GM12892 (cell line): Measurements from ENCODE around the gene FCRLB.
"Not testable (repeated sequence)": the region's sequence is repeated elsewhere in the genome, so short reads cannot be mapped to it uniquely, and the experiment has no call there.

Experiments
- DNase-seq: peaks from one replicate; pipeline ENCODE4 v3.0.0; 2011; ENCODE audit not compliant: insufficient read length
- FAIRE-seq: peaks from 2 replicates; lab custom pipeline; 2011; peaks lifted over from hg19 to GRCh38; lab: Jason Lieb, UNC
- POLR2A ChIP-seq: IDR thresholded peaks from 2 replicates; pipeline ENCODE4 v1.6.1; 2011; ENCODE audit warnings: low read depth, low read length, control low read depth
- POLR2AphosphoS5 ChIP-seq: IDR thresholded peaks from 2 replicates; pipeline ENCODE4 v1.6.1; 2011; ENCODE audit warnings: low read depth, low read length, control low read depth
- TAF1 ChIP-seq: IDR thresholded peaks from 2 replicates; pipeline ENCODE4 v1.6.1; 2011; ENCODE audit warnings: low read depth, mild to moderate bottlenecking, control low read depth, low read length, borderline replicate concordance

The FCRLB gene

DNA sequence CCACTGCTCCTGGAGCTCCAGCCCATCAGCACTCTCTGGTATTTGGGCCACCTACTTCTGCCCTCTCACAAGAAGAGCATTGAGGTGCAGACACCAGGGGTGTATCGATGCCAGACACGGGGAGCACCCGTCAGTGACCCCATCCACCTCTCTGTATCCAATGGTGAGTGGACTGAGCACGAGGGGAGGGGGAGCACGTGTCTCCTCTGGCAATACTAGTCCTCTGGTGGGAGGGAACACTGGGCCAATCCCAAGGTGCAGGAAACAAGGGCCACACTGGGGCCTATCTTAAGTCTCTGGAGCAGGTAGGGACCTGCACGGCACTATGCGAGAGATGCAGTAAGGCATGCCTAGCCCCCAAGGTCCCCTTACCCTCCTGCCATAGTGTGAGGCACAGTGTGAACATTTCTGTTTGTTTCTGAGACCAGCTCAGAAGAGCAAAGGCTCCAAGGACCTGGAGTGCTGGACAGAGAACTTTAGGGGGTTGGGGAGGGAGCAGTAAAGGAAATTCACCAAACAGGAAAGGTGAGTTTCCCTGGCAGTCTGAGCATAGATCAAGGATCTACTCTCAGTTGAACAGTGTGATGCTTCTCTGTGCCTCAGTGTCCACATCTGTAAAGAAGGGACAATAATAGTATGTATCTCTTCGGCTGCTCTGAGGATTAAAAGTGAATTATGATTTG lies 2.3 kb downstream of the FCRLB start:
- TF ChIP-seq POLR2AphosphoS5: no peak
- no peak for TF ChIP-seq POLR2A
- TF ChIP-seq TAF1: no peak
- no peak for DNase-seq
- FAIRE-seq: no peak

DNA sequence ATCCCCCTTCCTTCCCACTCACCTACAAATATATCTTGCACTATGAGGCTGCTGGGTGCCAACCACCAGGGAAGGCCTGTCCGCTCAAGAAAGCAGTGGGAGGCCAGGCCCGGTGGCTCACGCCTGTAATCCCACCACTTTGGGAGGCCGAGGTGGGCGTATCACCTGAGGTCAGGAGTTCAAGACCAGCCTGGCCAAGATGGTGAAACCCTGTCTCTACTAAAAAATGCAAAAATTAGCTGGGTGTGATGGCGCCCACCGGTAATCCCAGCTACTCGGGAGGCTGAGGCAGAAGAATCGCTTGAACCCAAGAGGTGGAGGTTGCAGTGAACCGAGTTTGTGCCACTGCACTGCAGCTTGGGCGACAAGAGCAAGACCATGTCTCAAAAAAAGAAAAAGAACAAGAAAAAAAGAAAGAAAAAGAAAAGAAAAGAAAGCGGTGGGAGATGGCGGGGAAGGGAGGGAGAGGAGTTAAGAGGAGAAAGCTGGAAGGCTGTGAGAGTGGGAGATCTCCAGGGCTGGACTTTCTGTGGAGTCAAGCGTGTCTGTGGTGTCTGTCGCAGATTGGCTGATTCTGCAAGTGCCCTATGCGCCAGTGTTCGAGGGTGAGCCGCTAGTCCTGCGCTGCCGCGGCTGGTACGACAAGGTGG lies 4.0 kb downstream of the FCRLB start:
- FAIRE-seq, DNase-seq: not testable (repeated sequence)

DNA sequence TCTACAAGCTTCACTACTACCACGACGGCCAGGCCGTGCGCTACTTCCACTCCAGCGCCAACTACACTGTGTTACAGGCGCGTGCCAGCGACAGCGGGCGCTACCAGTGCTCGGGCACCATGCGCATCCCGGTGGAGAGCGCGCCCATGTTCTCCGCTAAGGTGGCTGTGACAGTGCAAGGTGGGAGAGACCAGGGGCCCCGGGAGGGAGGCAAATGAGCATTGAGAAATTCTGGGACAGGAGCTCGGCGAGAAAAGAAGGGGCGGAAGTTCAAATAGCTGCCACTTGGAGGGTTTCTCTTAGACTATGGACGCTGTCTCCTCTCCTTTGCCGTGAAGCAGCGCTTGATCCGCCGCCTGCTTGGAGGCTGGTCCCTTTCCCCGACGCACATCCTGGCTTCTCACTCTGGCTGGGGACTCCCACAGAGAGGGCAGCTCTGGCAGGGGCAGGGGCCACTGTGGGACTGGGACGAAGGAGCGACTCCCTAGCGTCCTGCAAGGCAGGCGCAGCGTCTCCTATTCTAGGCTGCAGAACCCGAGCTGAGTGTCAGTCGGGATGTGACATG lies 4.6 kb downstream of the FCRLB start:
- DNase-seq (no peak), FAIRE-seq (no peak)
- peak; percentile 34; the same call in 1 of the 2 replicates for TF ChIP-seq POLR2AphosphoS5
- no peak for TF ChIP-seq TAF1
- TF ChIP-seq POLR2A: no peak

DNA sequence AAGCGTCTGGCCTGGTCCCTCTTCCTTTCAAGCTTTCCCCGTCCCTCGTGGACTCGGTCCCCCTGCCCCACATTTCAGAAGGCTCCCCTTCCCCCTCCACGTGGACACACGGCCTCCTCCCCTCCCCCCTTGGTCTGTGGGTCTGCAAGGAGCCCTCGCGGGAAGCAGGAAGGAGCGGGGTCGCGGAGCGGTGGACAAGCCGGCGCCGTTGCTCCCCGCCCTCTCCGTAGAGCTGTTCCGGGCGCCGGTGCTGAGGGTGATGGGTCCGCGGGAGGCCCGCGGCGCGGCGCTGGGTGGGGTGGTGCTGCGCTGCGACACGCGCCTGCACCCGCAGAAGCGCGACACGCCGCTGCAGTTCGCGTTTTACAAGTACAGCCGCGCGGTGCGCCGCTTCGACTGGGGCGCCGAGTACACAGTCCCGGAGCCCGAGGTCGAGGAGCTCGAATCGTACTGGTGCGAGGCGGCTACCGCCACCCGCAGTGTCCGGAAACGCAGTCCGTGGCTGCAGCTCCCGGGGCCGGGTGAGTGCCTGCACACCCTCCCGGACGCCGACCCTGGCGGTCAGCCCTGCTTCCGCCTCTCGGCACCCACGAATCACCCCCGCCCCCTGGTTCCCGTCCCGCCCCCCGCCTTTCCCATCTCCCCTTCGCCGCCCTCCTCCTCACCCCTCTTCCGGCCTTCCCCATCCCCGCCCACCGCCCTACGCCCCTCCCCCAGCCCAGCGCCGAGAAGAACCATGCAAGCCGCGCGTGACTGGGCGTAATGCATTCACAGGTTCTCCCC lies 5.3 kb downstream of the FCRLB start:
- TF ChIP-seq POLR2A: peak; percentile 95
- TF ChIP-seq POLR2AphosphoS5: peak; percentile 86
- TF ChIP-seq TAF1: peak; percentile 52; the same call in 1 of the 2 replicates
- peak; percentile 82 for FAIRE-seq
- DNase-seq: peak; percentile 70

- no peak for TF ChIP-seq POLR2AphosphoS5
- TF ChIP-seq POLR2A: 0 out of 2 replicates have a peak, but pooled peaks have one; percentile 19
- no peak for FAIRE-seq
- no peak for DNase-seq
These were observed 6.0 kb downstream of the FCRLB start for GRCh38 chr1:161727256-161727924.

- no peak for TF ChIP-seq POLR2A
- TF ChIP-seq TAF1: no peak
- TF ChIP-seq POLR2AphosphoS5: no peak
- FAIRE-seq: no peak
These were observed 7.3 kb downstream of the FCRLB start for GRCh38 chr1:161728376-161729226.

GRCh38 chr1:161730050-161730564 lies 8.8 kb downstream of the FCRLB start:
- no peak for TF ChIP-seq POLR2A
- TF ChIP-seq TAF1: no peak
- no peak for TF ChIP-seq POLR2AphosphoS5
- DNase-seq (no peak), FAIRE-seq (no peak)

More at GRCh38 chr1:161728376-161729226, 7.3 kb downstream of the FCRLB start:
- DNase-seq: no peak

GRCh38 chr1:161731241-161731640 lies 9.9 kb downstream of the FCRLB start:
- FAIRE-seq: no peak
- DNase-seq: no peak
- TF ChIP-seq POLR2A (no peak), TAF1 (no peak), POLR2AphosphoS5 (no peak)

GRCh38 chr1:161731981-161732718 lies 10.8 kb downstream of the FCRLB start:
- no peak for FAIRE-seq
- no peak for TF ChIP-seq TAF1
- no peak for TF ChIP-seq POLR2A
- TF ChIP-seq POLR2AphosphoS5: no peak
- no peak for DNase-seq
